HepG2 (cell line): ENCODE data around the gene ENGASE. TPM values are rescaled to one million over a fixed set of nuclear protein-coding genes. Genes with fewer than 3 reads are reported as not detected.

Experiments
- ATAC-seq: fragments of 200-7000 bp; cut with Tn5 transposase; 3 replicates; pipeline ENCODE4 v1.9.1; 2020; ENCODE audit warnings: mild to moderate bottlenecking, moderate library complexity
- BruUV-seq: library from RNA; stranded (reverse); fragments of 400-500 nt; replicated peaks from 2 replicates; lab custom pipeline; 2021; lab: Mats Ljungman, UMichigan
- CTCF ChIA-PET: fragments of 300-600 bp; formaldehyde crosslinking; extraction: SDS; loops from one replicate; lab custom pipeline; 2021; ENCODE audit warnings: low total read pairs, inconsistent platforms, low intra/inter-chr PET ratio; lab: Yijun Ruan, JAX
- POLR2A ChIA-PET: fragments of 350-600 bp; sonication (Branson Sonifier 250); formaldehyde crosslinking; loops from one replicate; lab custom pipeline; 2020; ENCODE audit warnings: antibody characterized with exemption, inconsistent platforms; lab: Yijun Ruan, JAX
- DNase-seq: peaks from one replicate; pipeline ENCODE4 v3.0.0-alpha.2; 2015; ENCODE audit warnings: low spot score
- FAIRE-seq: peaks from 3 replicates; lab custom pipeline; 2011; peaks lifted over from hg19 to GRCh38; lab: Jason Lieb, UNC
- H2AFZ ChIP-seq: one replicate; pipeline ENCODE4 v1.6.1; 2011; ENCODE audit warnings: low read length, inconsistent platforms
- H3K27ac ChIP-seq: fragments of 300-600 bp; 3 replicates; pipeline ENCODE4 v1.8.0; 2011; ENCODE audit warnings: mixed run types, mild to moderate bottlenecking, mixed read lengths, low read length, inconsistent platforms; ENCODE audit not compliant: insufficient read depth; ENCODE audit errors: extremely low read length
- H3K27me3 ChIP-seq, 2 experiments: fragments of 200-600 bp in 1 of 2; 2 replicates in 1 of 2; 3 replicates in 1 of 2; pipeline versions ENCODE4 v1.6.0 to v1.8.0; 2011; ENCODE audit warnings: low read length in 2 of 2, mild to moderate bottlenecking in 2 of 2, moderate library complexity in 2 of 2, inconsistent platforms in 1 of 2; ENCODE audit not compliant: insufficient read depth in 2 of 2, control insufficient read depth in 1 of 2
- H3K36me3 ChIP-seq, 2 experiments: fragments of 200-600 bp in 1 of 2; replicated peaks in 1 of 2; 2 replicates in 1 of 2; 3 replicates in 1 of 2; pipeline versions ENCODE4 v1.5.1 to v1.8.0; 2011; ENCODE audit warnings: low read length in 2 of 2, inconsistent platforms in 1 of 2; ENCODE audit not compliant: insufficient read depth in 2 of 2, control insufficient read depth in 1 of 2
- H3K4me1 ChIP-seq: 2 replicates; pipeline ENCODE4 v1.5.1; 2012; ENCODE audit warnings: low read length, inconsistent platforms; ENCODE audit not compliant: insufficient read depth
- H3K4me2 ChIP-seq: 2 replicates; pipeline ENCODE4 v1.6.0; 2011; ENCODE audit warnings: low read depth, low read length, inconsistent platforms
- H3K4me3 ChIP-seq, 3 experiments: fragments of 200-600 bp in 1 of 3; sonication (generic), shearing (Covaris generic) in 1 of 3; replicated peaks in 1 of 3; 2 replicates each; pipeline ENCODE4 v1.5.1; 2011 to 2016; ENCODE audit warnings: low read length in 3 of 3, inconsistent platforms in 2 of 3, low read depth in 2 of 3, mild to moderate bottlenecking in 2 of 3, control low read depth in 1 of 3, mixed read lengths in 1 of 3; ENCODE audit not compliant: insufficient read depth in 1 of 3
- H3K79me2 ChIP-seq: one replicate; pipeline ENCODE4 v1.6.1; 2011; ENCODE audit warnings: low read length, inconsistent platforms; ENCODE audit not compliant: insufficient read depth
- H3K9ac ChIP-seq: 2 replicates; pipeline ENCODE4 v1.6.0; 2011; ENCODE audit warnings: mild to moderate bottlenecking, low read depth, low read length, inconsistent platforms; ENCODE audit not compliant: insufficient read depth
- H3K9me3 ChIP-seq: 2 replicates; pipeline ENCODE4 v1.5.1; 2012; ENCODE audit warnings: mild to moderate bottlenecking, low read length
- H4K20me1 ChIP-seq: 2 replicates; pipeline ENCODE4 v1.6.0; 2011; ENCODE audit warnings: inconsistent platforms, mild to moderate bottlenecking, low read length, moderate library complexity; ENCODE audit not compliant: insufficient read depth
- ARID2 ChIP-seq: sonication (generic); formaldehyde crosslinking; IDR thresholded peaks from 2 replicates; pipeline ENCODE4 v1.8.1; 2022; ENCODE audit warnings: mild to moderate bottlenecking, missing genetic modification reagents, borderline replicate concordance
- ATF5 ChIP-seq: sonication (generic); formaldehyde crosslinking; IDR thresholded peaks from 2 replicates; pipeline ENCODE4 v1.4.0; 2020; ENCODE audit warnings: mild to moderate bottlenecking, low read depth, missing genetic modification reagents
- BORCS8-MEF2B ChIP-seq: sonication (generic); formaldehyde crosslinking; IDR thresholded peaks from 2 replicates; pipeline ENCODE4 v1.8.0; 2022; ENCODE audit warnings: mild to moderate bottlenecking, missing genetic modification reagents
- ERF ChIP-seq: IDR thresholded peaks from 2 replicates; pipeline ENCODE4 v1.6.1; 2018; ENCODE audit warnings: missing biosample characterization, missing genetic modification reagents
- EZH2 ChIP-seq: conservative IDR thresholded peaks from 2 replicates; pipeline ENCODE4 v1.6.1; 2012; ENCODE audit warnings: mild to moderate bottlenecking, low read depth, low read length, moderate library complexity
- FOXA3 ChIP-seq: IDR thresholded peaks from 2 replicates; pipeline ENCODE4 v1.6.1; 2016; ENCODE audit warnings: missing genetic modification reagents, missing compliant biosample characterization
- FOXP1 ChIP-seq, 2 experiments: fragments of 450-650 bp in 1 of 2; IDR thresholded peaks; 2 replicates each; pipeline ENCODE4 v1.6.1; 2017 to 2018; ENCODE audit warnings: antibody characterized with exemption in 1 of 2
- JARID2 ChIP-seq: sonication (generic); formaldehyde crosslinking; IDR thresholded peaks from 2 replicates; pipeline ENCODE4 v1.8.1; 2023; ENCODE audit warnings: missing genetic modification reagents, inconsistent platforms; ENCODE audit not compliant: insufficient replicate concordance
- MTA3 ChIP-seq: sonication (generic); formaldehyde crosslinking; IDR thresholded peaks from 2 replicates; pipeline ENCODE4 v1.4.0; 2020; ENCODE audit warnings: missing genetic modification reagents
- SOX13 ChIP-seq, 3 experiments: fragments of 450-650 bp in 1 of 3; sonication (generic) in 1 of 3; formaldehyde crosslinking in 1 of 3; IDR thresholded peaks in 2 of 3; conservative IDR thresholded peaks in 1 of 3; 2 replicates each; pipeline versions ENCODE4 v1.5.0 to v1.6.1; 2016 to 2020; ENCODE audit warnings: antibody characterized with exemption in 1 of 3, mild to moderate bottlenecking in 1 of 3, missing compliant biosample characterization in 1 of 3, missing genetic modification reagents in 1 of 3, moderate library complexity in 1 of 3
- SOX6 ChIP-seq, 2 experiments: fragments of 450-650 bp in 1 of 2; sonication (generic) in 1 of 2; formaldehyde crosslinking in 1 of 2; IDR thresholded peaks; 2 replicates each; pipeline versions ENCODE4 v1.4.0 to v1.6.1; 2017 to 2020; ENCODE audit warnings: antibody characterized with exemption in 1 of 2, mild to moderate bottlenecking in 1 of 2, missing genetic modification reagents in 1 of 2
- ZC3H13 ChIP-seq: sonication (generic); formaldehyde crosslinking; IDR thresholded peaks from 2 replicates; pipeline ENCODE4 v1.8.1; 2023; ENCODE audit warnings: mild to moderate bottlenecking, missing genetic modification reagents, moderate library complexity
- ZMAT5 ChIP-seq: sonication (generic); formaldehyde crosslinking; IDR thresholded peaks from 2 replicates; pipeline ENCODE4 v1.5.0; 2020; ENCODE audit warnings: mild to moderate bottlenecking, low read depth, missing genetic modification reagents, borderline replicate concordance
- ZNF24 ChIP-seq: fragments of 450-650 bp; IDR thresholded peaks from 2 replicates; pipeline ENCODE4 v1.6.1; 2017; ENCODE audit warnings: antibody characterized with exemption, mild to moderate bottlenecking
- ZNF343 ChIP-seq: sonication (generic); formaldehyde crosslinking; IDR thresholded peaks from 2 replicates; pipeline ENCODE4 v1.4.0; 2020; ENCODE audit warnings: mild to moderate bottlenecking, missing genetic modification reagents
- ZNF503 ChIP-seq: sonication (generic); formaldehyde crosslinking; IDR thresholded peaks from 2 replicates; pipeline ENCODE4 v1.4.0; 2020; ENCODE audit warnings: missing genetic modification reagents
- ZNF550 ChIP-seq: sonication (generic); formaldehyde crosslinking; IDR thresholded peaks from 2 replicates; pipeline ENCODE4 v1.4.0; 2020; ENCODE audit warnings: mild to moderate bottlenecking, missing genetic modification reagents, borderline replicate concordance
- ZNF772 ChIP-seq: sonication (generic); formaldehyde crosslinking; IDR thresholded peaks from 2 replicates; pipeline ENCODE4 v1.5.0; 2020; ENCODE audit warnings: mild to moderate bottlenecking, missing genetic modification reagents
- ZSCAN9 ChIP-seq: IDR thresholded peaks from 2 replicates; pipeline ENCODE4 v1.6.1; 2016; ENCODE audit warnings: borderline replicate concordance
- WGBS: methylation state at CpG from one replicate; pipeline ENCODE4 v1.1.6; 2017; ENCODE audit warnings: low lambda C conversion rate; 5-methylcytosine and 5-hydroxymethylcytosine counted together
- in situ Hi-C: cut with HindIII; loops from 2 replicates; pipeline ENCODE4 v1.10.0; 2017; ENCODE audit warnings: low pct_unique_long_range_greater_than_20kb; ENCODE audit not compliant: extremely low pct_ligation_motif_present
- intact Hi-C: fragments of 100-400 bp; cut with micrococcal nuclease; formaldehyde crosslinking; loops from one replicate; pipeline ENCODE4 v1.10.0; 2022; ENCODE audit not compliant: unreplicated experiment
- polyA plus RNA-seq, 8 experiments: library from polyadenylated mRNA; depleted of rRNA in 3 of 8; stranded (reverse) in 7 of 8; unstranded in 1 of 8; fragments of >200 nt; fragmentation: Illumina TruSeq in 4 of 8; extraction: Trizol in 4 of 8; gene quantifications; 2 replicates each; pipeline versions ENCODE4 v1.2.1 to v1.2.3, GENCODE V29; 2011 to 2016; ENCODE audit warnings: low read depth in 4 of 8, missing spikeins in 1 of 8, mixed read lengths in 1 of 8; ENCODE audit not compliant: insufficient read depth in 1 of 8
- total RNA-seq, 5 experiments: library from RNA; depleted of rRNA; stranded (reverse); fragments of >200 nt; fragmentation: Illumina TruSeq; extraction: Trizol; gene quantifications; 2 replicates each; pipeline ENCODE4 v1.2.3, GENCODE V29; 2016; ENCODE audit warnings: low read depth in 1 of 5
- TF ChIP-seq, protein P1 (sequence below): sonication (generic); formaldehyde crosslinking; IDR thresholded peaks from 2 replicates; pipeline ENCODE4 v1.8.0; 2022; ENCODE audit warnings: missing genetic modification reagents, mild to moderate bottlenecking, inconsistent platforms, borderline replicate concordance

The ENGASE gene
- total and polyA plus RNA-seq, 2 of the 13 experiments (the other 11 are each of a cell fraction or from before 2014, with no cell fraction given), result 10.6 to 18.1 TPM

DNA sequence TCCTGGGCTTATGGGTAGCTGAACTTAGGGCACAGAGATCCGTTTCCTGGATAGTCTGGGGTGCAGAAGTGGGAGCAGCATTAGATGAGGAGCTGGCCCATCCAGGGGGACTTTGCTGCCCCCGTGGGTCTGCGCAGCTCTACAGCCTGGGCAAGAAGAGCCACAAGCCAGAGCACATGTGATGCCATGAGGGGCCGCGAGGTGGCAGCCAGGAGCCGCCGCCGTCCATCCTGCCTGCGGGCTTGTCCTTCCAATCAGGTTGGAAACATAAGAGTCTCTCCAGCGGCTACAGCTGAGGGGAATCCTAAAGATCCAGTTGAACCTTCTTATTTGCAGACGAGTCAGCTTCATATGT lies 28.8 kb upstream of the ENGASE start:
- Histone ChIP-seq H3K36me3 (no peaks in the 10 kb centered on the region), H4K20me1 (no peaks in the 10 kb centered on the region; the same call in 1 of the 2 replicates), H3K27me3 (peaks cover 20 to 74% of the 10 kb centered on the region in 2 experiments; a peak in 4 of 5 replicates), H2AFZ (no peak overlapping the region), H3K4me3 (no peak overlapping the region), H3K4me1 (peaks cover 29% of the 10 kb centered on the region), H3K27ac (no peak overlapping the region), H3K79me2 (no peaks in the 10 kb centered on the region), H3K9me3 (no peaks in the 10 kb centered on the region), H3K9ac (no peak overlapping the region), H3K4me2 (peak overlapping the region; percentile 19)
- ChIA-PET POLR2A (interaction anchor here (0.7 to 1.8 kb wide), 4 partner anchors 19 to 36 kb away, joined by 3 to 23 read pairs (median 4); partner anchors contain the start of genes CANT1 and ENGASE), CTCF (interaction anchor here (1.2 to 2.7 kb wide), 6 partner anchors 18 to 348 kb away, joined by 3 to 23 read pairs (median 8); no protein-coding TSS in a partner anchor)
- 0% methylated on average over 11 of the region's 11 CpGs for WGBS
- in situ Hi-C loops (loop anchor here (5.0 kb wide), 1 partner anchor 36 kb away; no protein-coding TSS in a partner anchor), intact Hi-C loops (loop anchor here (1.0 to 2.0 kb wide), 2 partner anchors 36 to 53 kb away; no protein-coding TSS in a partner anchor)
- peak; percentile 71 for DNase-seq
- no TSS peak for BruUV-seq
- peak; percentile 84 for FAIRE-seq
- peak; percentile 86 for ATAC-seq
- no peak for TF ChIP-seq ZMAT5
- TF ChIP-seq ZNF503 (CRISPR knock-in tag), result no peak
- no peak for TF ChIP-seq ZSCAN9 (CRISPR knock-in tag)
- TF ChIP-seq ERF (CRISPR knock-in tag), result peak; percentile 71
- no peak for TF ChIP-seq SOX6 (IDR thresholded peaks at IDR 0.05)
- peak; percentile 9; the same call in 1 of the 2 replicates for TF ChIP-seq SOX6 (CRISPR knock-in tag; IDR thresholded peaks at IDR 0.05)
- no peak for TF ChIP-seq ZNF772 (CRISPR knock-in tag)
- 0 out of 2 replicates have a peak, but pooled peaks have one; percentile 23 for TF ChIP-seq FOXA3
- TF ChIP-seq ZC3H13, result peak; percentile 10; the same call in 1 of the 2 replicates
- TF ChIP-seq FOXP1 (IDR thresholded peaks at IDR 0.05), result no peak
- no peak for TF ChIP-seq FOXP1 (CRISPR knock-in tag; IDR thresholded peaks at IDR 0.05)
- TF ChIP-seq, protein P1, sequence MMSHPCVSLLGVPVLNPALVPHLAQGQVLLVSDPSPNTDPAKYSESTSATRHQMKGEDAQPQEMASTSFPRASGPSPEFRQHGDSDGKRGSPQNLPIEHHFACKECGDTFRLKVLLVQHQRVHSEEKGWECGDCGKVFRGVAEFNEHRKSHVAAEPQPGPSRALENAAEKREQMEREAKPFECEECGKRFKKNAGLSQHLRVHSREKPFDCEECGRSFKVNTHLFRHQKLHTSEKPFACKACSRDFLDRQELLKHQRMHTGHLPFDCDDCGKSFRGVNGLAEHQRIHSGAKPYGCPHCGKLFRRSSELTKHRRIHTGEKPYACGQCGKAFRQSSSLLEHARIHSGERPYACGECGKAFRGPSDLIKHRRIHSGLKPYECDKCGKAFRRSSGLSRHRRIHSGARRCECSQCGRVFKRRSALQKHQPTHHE (CRISPR knock-in tag), result no peak
- TF ChIP-seq SOX13 (IDR thresholded peaks at IDR 0.05), result no peak
- peak in 1 of 2 experiments; percentile 14; a peak in 1 of 4 replicates for TF ChIP-seq SOX13 (CRISPR knock-in tag; conservative IDR thresholded peaks at IDR 0.05 in 1 of 2, IDR thresholded peaks at IDR 0.05 in 1 of 2)
- no peak for TF ChIP-seq MTA3 (CRISPR knock-in tag)
- no peak for TF ChIP-seq ATF5 (CRISPR knock-in tag)
- no peak for TF ChIP-seq ZNF343 (CRISPR knock-in tag)
- TF ChIP-seq ZNF24, result no peak
- TF ChIP-seq ZNF550 (CRISPR knock-in tag), result no peak
- TF ChIP-seq EZH2, result no peak
- TF ChIP-seq JARID2 (CRISPR knock-in tag), result peak; percentile 37
- no peak for TF ChIP-seq BORCS8-MEF2B (CRISPR knock-in tag)
- no peak for TF ChIP-seq ARID2
